ENCODE results near the gene PDE8B. TPM values are rescaled to one million over a fixed set of nuclear protein-coding genes. Genes with fewer than 3 reads are reported as not detected.

The PDE8B gene
- polyA plus RNA-seq (ENCODE audit: insufficient read depth in 1 of 5, insufficient read length in 5 of 5, low replicate concordance in 1 of 5), result 1 to 10 TPM; 4.6 to 8.5 (median 6.8) TPM
- long read RNA-seq, donor 1, partial matches to known transcripts, result 43 of 43 reads
- long read RNA-seq, donor 1, other reads (novel, unspliced or antisense), result 0 of 43 reads
- long read RNA-seq, donor 2, partial matches to known transcripts, result 7 of 15 reads
- long read RNA-seq, donor 2, other reads (novel, unspliced or antisense), result 8 of 15 reads
- long read RNA-seq, donor 3, result 0 reads
- long read RNA-seq, donor 4, partial matches to known transcripts, result 10 of 22 reads
- long read RNA-seq, donor 4, other reads (novel, unspliced or antisense), result 12 of 22 reads
- long read RNA-seq, donor 5, partial matches to known transcripts, result 41 of 46 reads
- long read RNA-seq, donor 5, other reads (novel, unspliced or antisense), result 5 of 46 reads
- long read RNA-seq, donor 6, partial matches to known transcripts, result 73 of 73 reads
- long read RNA-seq, donor 6, other reads (novel, unspliced or antisense), result 0 of 73 reads
- long read RNA-seq, donor 7, result 0 reads
- long read RNA-seq, donor 8, result 0 reads

- DNase-seq, result no peak
Observed at GRCh38 chr5:77210091-77210963, at the start of gene PDE8B. PDE8B (plus strand) TSS chr5:77210680; CDS start chr5:77210926, 246 bp downstream.

DNA sequence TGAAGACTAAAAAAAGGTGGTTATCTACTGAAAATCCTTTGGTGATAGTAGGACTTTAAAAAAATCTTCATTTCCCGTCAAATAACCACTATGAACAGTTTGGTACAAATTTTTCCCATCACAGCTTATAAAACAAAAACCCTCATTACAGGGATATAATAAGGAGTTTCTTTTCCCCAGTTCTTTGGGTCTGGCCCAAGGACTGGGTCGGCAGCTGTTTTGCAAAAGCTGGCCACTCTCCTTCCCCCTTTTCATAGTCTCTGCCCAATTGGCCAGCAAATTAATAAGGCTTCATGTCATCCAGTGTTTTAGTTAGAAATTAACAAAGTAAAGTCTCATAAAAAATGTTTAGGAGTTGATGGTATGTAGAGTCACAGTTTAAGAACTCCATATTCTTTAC lies 47.0 kb upstream of the PDE8B start:
- no peak for DNase-seq

GRCh38 chr5:77167063-77167462 lies 43.4 kb upstream of the PDE8B start:
- no peak for DNase-seq

GRCh38 chr5:77167695-77168121 lies 42.8 kb upstream of the PDE8B start:
- no peak for DNase-seq

DNA sequence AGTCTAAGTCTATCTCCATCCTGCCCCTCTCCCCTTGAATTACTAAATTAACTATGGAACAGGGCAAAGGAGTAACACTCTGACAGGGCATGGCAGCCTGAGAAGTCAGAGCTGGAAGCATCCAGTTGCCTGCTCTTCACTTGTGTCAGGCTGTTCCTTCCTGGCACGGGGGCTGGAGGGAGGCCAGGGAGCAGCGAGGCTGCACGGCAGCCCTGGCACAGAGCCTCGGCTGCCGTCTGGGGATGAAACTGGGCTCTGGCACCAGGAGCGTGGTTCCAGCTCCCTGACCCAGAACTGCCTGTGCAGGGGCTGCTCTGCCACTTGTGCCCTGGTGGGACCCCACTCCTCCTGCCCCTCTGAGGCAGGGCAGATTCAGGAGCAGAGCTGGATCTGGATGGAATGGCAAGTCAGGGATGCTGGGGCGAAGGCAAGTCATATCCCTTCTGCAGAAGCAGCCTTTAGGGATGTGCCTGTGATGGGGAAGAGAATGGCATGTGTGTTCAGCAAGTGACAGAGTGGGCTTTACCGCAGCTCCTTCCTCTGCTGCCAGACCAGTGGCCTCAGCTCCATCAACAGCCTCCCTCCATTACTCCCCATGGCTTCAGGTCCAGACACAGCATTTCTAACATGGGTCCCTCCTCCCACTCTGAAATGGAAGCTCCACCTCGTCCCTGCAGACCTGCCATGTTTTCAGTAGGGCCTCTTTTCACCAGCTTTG lies 42.2 kb upstream of the PDE8B start:
- no peak for DNase-seq

DNA sequence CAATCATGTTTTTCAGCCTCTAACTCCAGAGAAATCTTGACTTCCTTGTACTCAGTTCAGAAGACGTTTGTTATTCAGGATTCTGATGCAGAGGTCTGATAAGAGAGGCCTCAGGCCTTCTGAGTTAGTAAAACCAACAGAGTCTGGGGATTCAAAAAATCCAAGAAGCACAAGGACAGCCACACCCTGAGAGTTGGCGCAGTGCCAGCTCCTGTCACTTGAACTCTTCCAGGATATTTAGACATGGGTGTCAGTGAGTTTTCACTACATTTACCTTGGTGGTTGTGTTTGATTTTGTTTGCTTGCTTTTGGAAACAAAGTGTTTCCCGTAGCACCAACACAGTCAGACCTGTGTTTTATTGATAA lies 41.6 kb upstream of the PDE8B start:
- no peak for DNase-seq

DNA sequence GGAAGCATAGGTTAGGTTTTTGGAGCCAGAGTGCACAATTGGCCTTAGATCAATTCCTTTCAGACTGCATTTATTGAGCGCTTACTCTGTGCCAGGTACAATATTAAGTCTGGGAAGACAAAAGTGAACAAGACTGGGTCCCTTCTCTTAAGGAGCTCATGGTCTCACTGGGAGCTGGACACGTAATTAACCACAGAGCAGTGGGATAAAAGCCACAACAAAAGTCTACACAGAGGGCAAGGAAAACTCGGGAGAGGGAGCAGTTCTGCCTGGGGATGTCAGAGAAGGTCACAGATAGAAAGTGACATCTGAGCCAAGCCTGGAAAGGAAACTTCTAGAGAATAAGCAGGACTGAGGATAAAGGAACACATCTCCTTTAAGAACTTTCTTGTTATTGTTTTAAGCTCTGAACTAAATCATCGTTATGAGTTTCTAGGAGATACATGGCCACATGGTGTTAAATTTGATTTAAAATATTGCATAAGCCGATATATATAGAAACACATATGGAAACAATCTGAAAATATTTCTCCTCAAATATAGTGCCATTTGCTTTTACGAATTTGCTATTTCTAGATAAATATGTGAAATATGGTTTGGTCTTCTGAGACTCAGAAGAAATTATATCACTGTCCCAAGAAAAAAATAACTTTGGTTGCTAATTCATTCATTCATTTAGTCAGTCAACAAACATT lies 40.1 kb upstream of the PDE8B start:
- no peak for DNase-seq

- DNase-seq, result no peak
Observed at GRCh38 chr5:77171141-77171910, 39.2 kb upstream of the PDE8B start.

DNA sequence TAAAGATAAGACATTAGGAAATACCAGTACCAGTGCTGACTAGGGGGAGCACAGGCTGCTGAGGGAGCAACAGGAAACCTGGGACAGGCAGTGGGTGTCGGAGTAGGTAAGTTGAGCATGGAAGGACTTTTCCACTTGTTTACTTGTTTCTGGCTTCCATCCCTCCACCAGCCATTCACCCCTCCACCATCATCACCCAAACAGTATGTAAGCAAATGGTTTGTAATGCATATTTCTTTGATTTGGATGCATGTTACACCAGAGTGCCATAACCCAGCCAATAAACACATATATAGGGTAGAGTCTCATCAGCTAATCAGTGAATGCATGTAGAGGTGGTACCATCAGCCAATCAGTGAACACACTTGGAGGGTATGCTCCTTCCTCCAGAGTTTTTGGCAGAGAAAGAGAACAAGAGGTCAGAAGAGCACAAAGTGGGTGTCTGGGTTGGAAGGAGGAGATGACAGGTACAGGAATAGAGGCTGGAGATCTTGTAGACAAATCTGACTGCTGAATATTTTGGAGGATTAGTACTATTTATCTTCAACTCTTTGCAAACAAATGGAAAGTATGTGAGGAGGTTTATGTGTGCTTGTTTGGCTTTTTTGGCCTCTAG lies 37.7 kb upstream of the PDE8B start:
- DNase-seq, result no peak

DNA sequence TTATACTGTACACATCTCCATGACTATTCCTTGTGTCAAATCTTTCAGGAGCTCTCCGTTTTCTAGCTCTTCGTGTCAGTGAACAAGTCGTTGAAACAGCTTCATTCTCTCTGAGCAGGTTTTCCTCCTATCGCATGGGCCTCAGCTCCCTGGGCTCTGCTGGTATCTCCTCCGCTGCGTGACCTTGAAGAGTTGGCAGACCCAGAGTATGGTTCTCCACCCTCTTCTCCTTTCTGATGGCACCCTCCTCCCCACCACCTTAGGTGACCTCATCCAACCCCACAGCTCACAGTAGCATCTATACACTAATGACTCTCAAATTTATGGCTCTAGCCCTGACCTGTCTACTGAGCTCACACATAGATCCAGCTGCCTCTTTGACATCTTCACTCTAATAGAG lies 36.0 kb upstream of the PDE8B start:
- no peak for DNase-seq

DNA sequence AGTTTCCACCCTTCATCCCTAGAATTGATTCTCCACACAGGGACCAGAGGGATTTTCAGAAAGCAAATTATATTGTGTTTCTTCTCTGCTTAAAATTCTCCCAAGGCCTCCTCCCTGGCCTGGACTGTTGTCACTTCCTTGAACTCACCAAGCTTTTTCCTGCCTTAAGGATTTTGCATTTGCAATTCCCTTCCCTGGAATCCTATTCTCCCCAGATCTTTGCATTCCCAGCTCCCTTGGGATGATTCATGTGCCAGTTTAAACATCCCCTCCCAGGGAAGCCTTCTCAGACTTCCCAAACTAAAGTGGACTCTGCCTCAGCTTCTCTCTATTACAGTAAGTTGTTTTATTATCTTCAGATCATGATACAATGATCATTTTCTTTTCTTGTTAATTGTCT lies 35.2 kb upstream of the PDE8B start:
- DNase-seq, result no peak

- no peak for DNase-seq
Observed at GRCh38 chr5:77176429-77176828, 34.1 kb upstream of the PDE8B start.

GRCh38 chr5:77177576-77177975 lies 32.9 kb upstream of the PDE8B start:
- DNase-seq, result no peak

GRCh38 chr5:77180167-77181081 lies 30.1 kb upstream of the PDE8B start:
- DNase-seq, result no peak

DNA sequence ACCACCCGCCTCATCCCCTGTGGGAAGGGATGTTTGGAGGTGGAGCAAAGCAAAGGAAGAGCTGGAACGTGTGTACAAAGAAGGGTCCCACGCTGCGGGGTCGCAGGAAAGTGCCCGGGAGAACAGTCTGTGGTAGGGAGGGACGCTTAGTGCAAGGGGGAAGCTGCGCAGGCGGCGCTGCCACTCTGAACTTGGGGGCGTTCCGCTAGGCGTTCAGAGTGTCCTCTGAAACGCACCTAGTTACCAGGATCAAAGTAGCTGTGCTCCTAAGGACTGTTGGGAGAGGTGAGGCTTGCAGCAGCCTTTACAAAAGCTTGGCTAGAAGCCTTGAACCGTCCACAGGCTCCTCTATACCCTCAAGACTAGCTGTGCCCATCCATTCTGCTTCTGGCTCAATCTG lies 29.3 kb upstream of the PDE8B start:
- no peak for DNase-seq

GRCh38 chr5:77181596-77182304 lies 28.7 kb upstream of the PDE8B start:
- DNase-seq, result no peak

- DNase-seq, result no peak
Observed at GRCh38 chr5:77182367-77182766, 28.1 kb upstream of the PDE8B start.

- DNase-seq, result no peak
Observed at GRCh38 chr5:77186652-77187370, 23.7 kb upstream of the PDE8B start.

Data from right lung (tissue), 10 donors.